HEK293T (cell line): ENCODE data around the gene LIPE.

Source experiments
- ARNT ChIP-seq: fragments of 450-650 bp; IDR thresholded peaks from 2 replicates; pipeline ENCODE4 v1.6.1; 2017; ENCODE audit warnings: mild to moderate bottlenecking
- BHLHE40 ChIP-seq: fragments of 450-650 bp; IDR thresholded peaks from 2 replicates; pipeline ENCODE4 v1.6.1; 2016; ENCODE audit warnings: mild to moderate bottlenecking, moderate library complexity, borderline replicate concordance
- CTBP1 ChIP-seq: fragments of 450-650 bp; IDR thresholded peaks from 2 replicates; pipeline ENCODE4 v1.6.1; 2016; ENCODE audit warnings: borderline replicate concordance
- ELF4 ChIP-seq: fragments of 450-650 bp; IDR thresholded peaks from 2 replicates; pipeline ENCODE4 v1.6.1; 2017; ENCODE audit warnings: antibody characterized with exemption
- FOXK2 ChIP-seq: fragments of 450-650 bp; IDR thresholded peaks from 2 replicates; pipeline ENCODE4 v1.6.1; 2016; ENCODE audit warnings: mild to moderate bottlenecking
- FOXM1 ChIP-seq: fragments of 450-650 bp; IDR thresholded peaks from 2 replicates; pipeline ENCODE4 v1.6.1; 2017; ENCODE audit warnings: mild to moderate bottlenecking, borderline replicate concordance
- L3MBTL2 ChIP-seq: fragments of 450-650 bp; conservative IDR thresholded peaks from 2 replicates; pipeline ENCODE4 v1.6.1; 2016; ENCODE audit warnings: mild to moderate bottlenecking
- SP1 ChIP-seq: fragments of 450-650 bp; IDR thresholded peaks from 2 replicates; pipeline ENCODE4 v1.6.1; 2017
- TARDBP ChIP-seq: fragments of 450-650 bp; IDR thresholded peaks from 2 replicates; pipeline ENCODE4 v1.6.1; 2016
- ZNF384 ChIP-seq: fragments of 450-650 bp; IDR thresholded peaks from 2 replicates; pipeline ENCODE4 v1.6.1; 2016
- TF ChIP-seq, protein P1 (sequence below): fragments of 450-650 bp; IDR thresholded peaks from 2 replicates; pipeline ENCODE4 v1.6.1; 2016

GRCh38 chr19:42400404-42400803 lies 26.8 kb downstream of the LIPE start:
- no peak for TF ChIP-seq ELF4
- no peak for TF ChIP-seq SP1
- TF ChIP-seq FOXK2, result no peak
- no peak for TF ChIP-seq ZNF384
- TF ChIP-seq FOXM1, result no peak
- TF ChIP-seq TARDBP, result no peak
- TF ChIP-seq, protein P1, sequence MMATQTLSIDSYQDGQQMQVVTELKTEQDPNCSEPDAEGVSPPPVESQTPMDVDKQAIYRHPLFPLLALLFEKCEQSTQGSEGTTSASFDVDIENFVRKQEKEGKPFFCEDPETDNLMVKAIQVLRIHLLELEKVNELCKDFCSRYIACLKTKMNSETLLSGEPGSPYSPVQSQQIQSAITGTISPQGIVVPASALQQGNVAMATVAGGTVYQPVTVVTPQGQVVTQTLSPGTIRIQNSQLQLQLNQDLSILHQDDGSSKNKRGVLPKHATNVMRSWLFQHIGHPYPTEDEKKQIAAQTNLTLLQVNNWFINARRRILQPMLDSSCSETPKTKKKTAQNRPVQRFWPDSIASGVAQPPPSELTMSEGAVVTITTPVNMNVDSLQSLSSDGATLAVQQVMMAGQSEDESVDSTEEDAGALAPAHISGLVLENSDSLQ, result no peak
- no peak for TF ChIP-seq ARNT
- no peak for TF ChIP-seq BHLHE40
- no peak for TF ChIP-seq CTBP1
- TF ChIP-seq L3MBTL2, result no peak
